Fibroblast of skin of right biceps (primary cell): Measurements from ENCODE around the gene IMPDH1.
"Not testable (repeated sequence)": the region's sequence is repeated elsewhere in the genome, so short reads cannot be mapped to it uniquely, and the experiment has no call there.

Source experiments
- DNase-seq: peaks from one replicate; pipeline ENCODE4 v3.0.0-alpha.2; 2013

Gene IMPDH1

DNA sequence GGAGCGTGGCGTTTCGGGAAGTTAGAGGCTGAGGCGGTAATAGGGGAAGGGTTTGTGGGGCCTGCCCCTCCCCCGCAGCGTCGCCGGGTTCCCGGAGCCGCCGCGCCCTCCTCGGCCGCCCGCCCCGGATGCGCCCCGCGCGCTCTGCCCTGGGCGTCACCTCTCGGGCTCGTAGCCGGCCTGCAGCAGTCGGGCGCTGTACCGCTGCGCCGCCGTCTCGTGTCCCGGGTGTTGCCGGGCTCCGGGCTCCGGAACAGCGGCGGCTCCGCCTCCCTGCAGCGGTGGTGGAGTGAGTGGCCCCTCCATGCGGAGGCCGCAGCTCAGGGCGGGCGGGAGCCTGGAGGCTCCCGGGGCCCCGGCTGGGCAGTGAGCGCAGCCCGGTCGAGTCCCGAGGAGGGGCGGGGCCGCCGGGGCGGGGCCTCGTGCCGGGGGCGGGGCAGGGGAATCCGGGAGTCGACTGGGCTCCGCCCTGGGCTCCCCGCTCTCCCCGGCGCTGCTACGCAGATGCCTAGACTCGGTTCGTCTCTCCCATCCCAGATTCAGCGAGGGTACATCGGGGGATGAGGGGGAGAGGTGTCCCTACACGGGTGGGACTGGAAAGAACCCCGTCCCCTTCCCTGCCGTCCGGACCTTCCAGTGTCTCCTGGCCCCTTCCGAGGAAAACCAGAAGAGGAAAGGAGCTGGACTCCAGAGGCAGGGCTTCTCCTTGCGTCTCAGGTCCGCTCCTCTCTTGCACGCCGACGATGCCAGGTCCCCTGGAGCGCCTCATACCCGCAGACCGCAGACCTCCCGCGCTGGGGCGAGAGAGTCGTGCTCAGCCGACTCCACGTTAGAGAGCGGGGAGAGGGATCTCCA, at the start of gene IMPDH1:
Gene IMPDH1 (minus strand): TSS at position 387 of the 855 bp plus-strand sequence. CDS start 81 bp downstream, at position 306.
- peak; percentile 88 for DNase-seq

DNA sequence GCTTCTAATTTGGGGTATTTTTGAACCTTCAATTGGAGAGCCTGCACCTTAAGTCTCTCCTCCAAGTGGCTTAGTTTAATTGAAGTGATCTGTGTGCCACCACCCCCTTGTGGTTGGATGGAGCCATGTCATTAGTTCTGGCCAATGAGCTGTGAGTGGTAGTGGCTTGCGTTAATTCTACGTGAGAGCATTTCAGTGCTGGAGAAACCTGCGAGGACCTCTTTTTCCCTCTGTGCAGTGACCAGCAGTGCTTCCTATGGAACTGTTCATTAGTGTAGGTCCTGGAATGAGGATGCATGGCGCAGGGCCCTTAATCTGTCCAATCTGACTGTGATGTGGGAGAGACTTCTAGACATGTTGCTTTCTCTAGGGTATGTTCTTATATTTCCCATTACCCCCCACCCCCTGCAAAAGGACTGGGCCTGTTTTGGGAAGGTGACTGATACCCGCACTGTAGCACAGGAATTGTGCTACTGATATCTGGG, 49.7 kb upstream of the IMPDH1 start:
- peak; percentile 70 for DNase-seq

DNA sequence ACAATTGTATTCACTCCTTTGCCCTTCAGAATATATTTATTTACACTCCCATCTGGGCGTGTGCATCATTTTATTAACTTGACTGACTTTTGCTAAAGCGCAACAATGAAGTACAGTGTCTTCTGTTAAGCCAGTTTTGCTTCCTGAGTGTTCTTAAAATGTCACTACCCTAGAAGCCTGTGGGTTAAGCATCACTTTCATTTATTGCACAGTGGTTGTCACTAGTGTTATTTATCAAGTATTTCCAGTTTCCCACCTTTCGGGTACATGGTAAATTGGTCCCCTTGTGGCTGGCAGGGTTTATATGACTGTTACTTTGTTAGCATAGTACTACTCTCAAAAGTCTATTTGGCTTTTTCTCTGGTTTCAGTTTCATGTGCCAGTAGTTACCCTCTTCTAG, 49.2 kb upstream of the IMPDH1 start:
- DNase-seq = no peak

DNA sequence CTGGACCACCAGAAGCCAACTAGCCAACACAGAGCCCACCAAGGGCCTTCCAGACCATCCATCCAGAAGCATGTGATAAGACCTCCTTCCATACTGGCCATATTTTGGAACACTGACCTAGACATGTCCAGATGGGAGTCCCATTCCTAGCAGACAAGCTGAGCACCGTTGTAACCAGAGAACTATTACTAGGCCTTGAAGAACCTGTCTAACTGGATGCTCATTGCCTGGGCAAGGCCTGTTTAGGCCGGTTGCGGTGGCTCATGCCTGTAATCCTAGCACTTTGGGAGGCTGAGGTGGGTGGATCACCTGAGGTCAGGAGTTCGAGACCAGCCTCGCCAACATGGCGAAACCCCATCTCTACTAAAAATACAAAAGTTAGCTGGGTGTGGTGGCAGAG, 47.6 kb upstream of the IMPDH1 start:
- DNase-seq = not testable (repeated sequence)

DNA sequence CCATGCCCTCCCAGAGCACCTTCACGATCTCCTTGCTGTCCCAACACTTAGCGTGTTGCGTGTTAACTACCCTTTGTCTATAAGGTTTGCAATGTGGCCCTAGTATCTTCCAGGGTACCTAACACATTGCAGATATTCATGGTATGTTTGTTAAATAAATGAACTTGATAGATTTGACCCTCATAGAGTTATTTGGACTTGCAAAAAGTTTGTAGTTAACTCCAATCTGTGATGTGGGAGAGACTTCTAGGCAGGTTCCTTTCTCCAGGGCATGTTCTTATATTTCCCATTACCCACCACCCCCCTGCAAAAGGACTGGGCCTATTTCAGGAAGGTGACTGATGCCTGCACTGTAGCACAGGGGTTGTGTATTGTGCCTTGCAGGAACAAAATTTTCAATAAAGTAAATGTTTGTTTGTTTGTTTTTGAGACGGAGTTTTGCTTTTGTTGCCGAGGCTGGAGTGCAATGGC, 46.5 kb upstream of the IMPDH1 start:
- DNase-seq = no peak

DNA sequence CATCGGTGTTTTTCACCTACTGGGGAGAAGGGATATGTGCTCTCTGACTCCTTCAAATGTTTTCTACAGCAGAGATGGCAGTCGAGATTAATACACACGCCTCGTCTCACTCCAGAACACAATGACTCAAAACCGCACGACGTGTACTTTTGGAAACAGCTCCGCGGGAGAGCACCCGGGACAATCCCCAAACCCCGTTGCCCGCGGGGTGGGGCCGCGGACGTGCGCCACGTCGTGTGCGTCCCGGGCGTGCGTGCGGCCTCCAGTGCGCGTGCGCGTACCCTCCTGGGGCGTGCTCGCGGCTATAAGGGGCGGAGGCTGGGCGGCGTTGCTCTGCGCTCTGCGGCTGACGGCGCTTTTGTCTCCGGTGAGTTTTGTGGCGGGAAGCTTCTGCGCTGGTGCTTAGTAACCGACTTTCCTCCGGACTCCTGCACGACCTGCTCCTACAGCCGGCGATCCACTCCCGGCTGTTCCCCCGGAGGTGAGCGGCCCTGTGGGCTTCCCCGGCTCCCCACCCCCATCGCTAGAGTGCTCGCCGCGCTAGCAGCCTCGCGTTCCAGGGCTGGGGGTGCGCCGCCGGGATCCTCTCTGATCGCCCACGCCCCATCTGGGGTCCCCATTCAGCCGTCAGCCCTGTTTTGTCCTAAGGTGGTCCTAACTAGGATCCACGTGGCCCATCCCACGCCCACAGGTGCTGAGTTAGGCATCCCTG, 45.9 kb upstream of the IMPDH1 start, which contains the start of gene HILPDA:
Gene HILPDA (plus strand): TSS at position 336 of the 712 bp plus-strand sequence. CDS start 1,391 bp downstream, outside the sequence.
- DNase-seq = peak; percentile 99

DNA sequence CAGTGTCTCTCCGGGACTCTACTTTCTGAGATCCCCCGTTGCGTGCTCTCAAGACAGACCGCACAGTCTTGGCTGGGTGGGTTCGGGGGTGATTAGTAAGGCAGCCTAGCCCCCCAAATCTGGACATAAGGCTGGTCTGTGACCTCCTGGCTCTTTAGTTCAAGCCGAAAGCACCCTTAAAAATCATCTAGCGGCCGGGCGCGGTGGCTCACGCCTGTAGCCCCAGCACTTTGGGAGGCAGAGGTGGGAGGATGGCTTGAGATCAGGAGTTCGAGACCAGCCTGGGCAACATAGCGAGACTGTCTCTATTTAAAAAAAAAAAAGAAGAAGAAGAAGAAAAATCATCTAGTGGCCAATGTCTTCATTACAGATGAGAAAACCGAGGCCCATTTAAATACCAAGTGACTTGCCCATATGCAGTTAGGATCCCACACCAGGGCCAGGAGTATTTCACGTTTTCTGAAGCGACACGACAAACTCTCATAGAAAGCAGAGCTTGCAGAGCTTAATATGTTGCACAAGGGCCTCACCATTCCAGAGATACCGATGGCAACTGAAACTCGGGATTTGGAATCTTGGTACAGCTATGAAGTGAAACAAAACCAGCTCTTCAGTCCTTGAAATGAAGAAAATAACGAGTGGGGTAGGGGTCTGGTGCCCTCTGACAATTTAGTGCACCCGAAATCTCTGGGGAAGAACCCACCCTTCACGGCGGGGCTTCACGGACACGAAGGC, 45.2 kb upstream of the IMPDH1 start:
- peak; percentile 58 for DNase-seq

DNA sequence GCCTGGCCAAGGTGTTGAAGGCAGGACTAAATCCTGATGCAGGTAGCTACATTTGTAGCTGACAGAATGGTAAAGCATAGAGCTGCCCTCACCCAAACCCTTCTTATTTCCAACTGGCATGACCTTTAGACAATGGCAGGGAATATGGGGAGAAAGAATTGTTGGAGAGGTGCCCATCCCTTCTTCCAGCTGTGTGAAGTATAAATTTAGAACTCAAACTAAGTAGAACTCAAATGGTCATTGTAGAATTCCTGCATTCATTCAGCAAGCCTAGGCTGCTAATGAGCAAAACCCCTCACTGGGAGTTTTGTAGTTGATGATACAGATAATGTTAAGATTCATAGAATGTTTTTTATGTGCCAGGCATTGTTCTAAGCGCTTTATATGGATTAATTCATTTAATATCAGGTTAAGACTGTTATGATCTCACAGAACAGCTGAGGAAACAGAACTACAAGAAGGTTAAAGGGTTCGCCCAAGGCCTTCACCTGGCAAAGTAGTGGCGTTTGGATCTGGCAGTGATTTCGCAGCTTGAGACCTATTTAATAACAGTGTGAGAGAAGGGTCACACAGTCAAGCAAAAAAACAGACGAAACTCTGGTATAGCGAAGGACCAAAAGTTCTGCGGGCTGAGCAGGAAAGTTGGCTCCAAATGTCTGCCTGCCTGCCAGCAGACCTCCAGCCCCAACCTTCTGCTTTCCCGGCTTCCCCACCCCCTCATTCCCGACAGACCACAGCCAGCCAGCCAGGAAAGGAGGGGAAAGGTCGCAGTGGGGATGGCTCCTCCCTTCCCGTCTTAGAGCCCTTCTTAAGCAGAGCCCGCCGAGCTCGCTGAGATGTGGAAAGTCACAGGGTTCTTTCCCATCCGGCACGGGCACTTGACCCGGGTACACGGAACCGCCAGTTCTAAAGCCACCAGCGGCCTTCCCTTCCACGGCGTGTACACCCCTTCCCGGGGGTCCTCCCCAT, 44.3 kb upstream of the IMPDH1 start:
- DNase-seq = peak; percentile 92

DNA sequence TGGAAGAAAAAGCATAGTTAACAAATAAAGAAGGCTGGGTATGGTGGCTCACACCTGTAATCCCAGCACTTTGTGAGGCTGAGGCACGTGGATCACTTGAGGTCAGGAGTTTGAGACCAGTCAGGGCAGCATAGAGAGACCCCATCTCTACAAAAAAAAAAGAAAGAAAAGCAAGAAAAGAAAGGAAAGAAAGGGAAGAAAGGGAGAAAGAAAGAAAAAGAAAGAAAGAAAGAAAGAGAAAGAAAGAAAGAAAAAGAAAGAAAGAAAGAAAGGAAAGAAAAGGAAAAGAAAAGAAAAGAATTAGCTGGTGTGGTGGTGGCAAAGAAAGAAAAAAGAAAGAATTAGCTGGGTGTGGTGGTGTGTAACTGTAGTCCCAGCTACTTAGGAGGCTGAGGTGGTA, 42.8 kb upstream of the IMPDH1 start:
- no peak for DNase-seq

DNA sequence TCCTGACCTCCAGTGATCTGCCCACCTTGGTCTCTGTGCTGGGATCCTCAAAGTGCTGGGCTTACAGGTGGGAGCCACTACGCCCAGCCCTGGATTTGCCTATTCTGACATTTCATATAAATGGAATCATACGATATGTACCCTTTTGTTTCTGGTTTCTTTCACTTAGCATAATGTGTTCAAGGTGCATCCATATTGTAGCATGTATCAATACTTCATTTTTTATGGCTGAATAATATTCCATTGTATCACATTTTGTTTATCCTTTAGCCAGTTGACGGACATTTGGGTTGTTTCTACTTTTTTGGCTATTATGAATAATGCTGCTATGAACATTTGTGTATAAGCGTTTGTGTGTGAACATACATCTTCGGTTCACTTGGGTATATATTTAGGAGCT, 41.1 kb upstream of the IMPDH1 start:
- no peak for DNase-seq

DNA sequence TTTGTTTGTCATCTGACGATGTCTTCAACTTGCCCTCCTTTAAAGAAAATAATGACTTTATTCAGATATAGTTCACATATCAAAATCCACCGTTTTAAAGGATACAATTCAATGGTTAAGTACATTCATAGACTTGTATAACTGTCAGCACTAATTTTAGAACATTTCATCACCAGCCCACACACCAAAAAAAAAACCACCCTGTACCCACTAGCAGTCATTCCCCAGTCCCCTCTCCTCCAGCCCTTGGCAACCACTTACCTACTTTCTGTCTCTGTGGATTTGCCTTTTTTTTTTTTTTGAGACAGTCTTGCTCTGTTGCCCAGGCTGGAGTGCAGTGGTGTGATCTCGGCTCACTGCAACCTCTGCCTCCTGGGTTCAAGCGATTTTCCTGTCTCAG, 40.6 kb upstream of the IMPDH1 start:
- no peak for DNase-seq

DNA sequence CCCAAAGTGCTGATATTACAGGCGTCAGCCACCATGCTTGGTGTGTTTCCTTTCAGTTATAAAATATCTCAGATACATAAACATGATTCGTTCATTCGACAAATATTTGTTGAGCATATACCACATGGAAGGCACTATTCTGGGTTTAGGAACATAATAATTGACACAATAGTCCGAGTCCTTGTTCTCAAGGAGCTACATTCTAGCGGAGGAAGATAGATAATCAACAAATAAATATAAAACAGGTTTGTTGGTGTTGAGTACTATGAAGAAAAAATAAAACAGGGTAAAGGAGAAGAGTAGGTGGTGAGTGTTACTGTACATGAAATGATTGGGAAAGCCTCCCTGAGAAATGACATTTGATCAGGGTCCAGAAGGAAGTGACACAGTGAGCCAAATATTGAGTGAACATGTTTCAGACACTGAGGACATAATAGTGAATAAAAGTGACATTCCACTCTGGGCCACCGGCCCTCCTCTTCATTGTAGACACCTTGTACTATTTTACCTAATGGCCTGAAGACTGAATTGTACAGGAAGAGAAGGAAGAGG, 39.0 kb upstream of the IMPDH1 start:
- DNase-seq = no peak

DNA sequence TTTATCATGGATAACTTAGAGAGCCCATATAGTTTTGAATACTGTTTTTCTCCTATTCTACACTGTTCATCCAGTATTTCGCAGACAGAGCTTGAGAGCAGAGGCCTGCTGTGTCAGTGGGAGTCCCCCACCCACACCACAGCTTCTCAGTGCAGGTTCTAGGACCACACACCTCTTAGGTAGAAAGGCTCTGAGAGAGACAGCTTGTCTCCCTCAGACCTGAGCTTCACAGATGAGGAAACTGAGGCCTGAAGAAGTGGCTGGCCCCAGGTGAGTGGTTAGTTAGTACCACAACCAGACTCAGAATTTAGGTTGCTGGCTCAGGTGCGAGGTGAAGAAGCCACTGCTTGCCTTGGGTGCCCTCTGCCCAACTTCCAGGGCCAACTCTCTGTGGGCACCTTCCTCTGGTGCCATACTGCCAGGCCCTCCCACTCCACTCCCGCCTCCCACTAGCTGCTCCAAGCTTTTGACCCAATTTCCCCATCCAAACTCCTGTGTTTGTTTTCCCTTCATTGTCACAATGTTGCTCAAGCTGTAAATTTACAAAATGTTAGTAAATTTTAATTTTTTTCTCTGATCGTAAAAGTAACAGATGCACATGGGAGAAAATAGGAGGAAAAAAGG, 38.3 kb upstream of the IMPDH1 start:
- no peak for DNase-seq

DNA sequence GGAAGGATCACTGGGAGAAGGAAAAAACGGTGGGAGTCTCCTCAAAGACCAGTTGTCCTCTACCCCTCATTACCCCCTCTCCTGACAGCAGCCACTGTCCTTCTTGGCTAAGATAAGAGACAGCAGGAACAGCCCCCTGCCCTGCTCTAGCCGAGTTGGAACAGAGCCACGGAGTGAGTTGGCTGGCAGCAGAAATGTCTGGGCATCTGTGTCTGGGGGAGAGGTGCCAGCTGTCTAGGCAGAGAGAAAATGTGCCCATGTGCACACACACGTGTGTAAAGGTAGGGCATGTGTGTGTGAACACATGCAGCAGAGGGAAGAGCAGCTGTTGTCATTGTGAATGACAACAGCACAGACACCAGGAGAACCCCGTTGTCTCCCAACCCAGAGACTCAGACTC, 36.5 kb upstream of the IMPDH1 start:
- no peak for DNase-seq

DNA sequence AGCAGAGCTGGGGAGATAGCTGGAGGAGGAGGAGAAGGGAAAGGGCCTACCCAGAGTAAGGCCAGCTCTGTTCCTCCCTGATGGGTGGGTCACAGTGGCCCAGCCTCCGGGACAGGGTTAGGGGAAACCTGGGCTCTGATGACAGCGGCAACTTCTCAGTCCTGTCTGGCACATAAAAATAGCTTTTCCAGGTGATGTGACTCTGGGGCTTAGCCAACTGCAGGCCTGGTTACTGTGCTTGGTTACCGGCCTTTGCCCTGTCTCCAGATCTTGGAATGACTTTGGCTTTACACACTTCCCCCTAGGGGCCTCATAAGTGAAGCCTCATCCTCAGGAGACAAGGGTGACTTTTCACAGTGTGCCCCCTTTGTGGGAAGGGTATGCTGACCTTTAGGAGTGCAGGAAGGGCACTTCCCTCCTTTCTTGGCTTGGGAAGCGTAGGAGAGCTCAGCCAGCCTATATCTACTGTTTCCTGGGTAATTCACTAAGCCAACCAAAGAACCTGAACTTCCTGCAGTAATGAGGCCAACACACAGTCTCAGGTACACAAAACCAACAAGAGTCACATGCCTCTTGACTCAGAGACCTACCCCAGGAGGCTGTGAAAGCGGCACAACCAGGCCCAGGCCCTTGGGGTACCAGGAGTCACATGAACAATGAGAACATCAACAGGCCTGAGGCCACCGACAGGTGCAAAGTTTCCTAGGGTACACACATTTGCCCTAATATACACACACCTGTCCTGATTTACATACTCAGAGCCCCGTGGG, 34.2 kb upstream of the IMPDH1 start:
- no peak for DNase-seq

DNA sequence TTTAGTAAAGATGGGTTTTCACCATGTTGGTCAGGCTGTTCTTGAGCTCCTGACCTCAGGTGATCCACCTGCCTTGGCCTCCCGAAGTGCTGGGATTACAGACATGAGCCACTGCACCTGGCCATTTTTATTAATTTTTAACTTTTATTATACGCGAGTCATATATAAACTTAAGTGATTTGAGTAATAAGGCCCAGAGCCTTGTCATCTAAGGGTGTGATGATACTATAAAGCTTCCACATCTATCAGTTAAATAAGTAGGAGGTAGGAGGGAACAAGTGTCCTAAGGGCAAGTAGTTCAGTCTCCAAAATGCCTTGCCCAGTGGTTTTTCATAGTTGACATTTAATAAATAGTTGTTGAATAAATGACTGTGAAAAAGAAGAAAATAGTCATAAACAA, 32.6 kb upstream of the IMPDH1 start:
- no peak for DNase-seq

DNA sequence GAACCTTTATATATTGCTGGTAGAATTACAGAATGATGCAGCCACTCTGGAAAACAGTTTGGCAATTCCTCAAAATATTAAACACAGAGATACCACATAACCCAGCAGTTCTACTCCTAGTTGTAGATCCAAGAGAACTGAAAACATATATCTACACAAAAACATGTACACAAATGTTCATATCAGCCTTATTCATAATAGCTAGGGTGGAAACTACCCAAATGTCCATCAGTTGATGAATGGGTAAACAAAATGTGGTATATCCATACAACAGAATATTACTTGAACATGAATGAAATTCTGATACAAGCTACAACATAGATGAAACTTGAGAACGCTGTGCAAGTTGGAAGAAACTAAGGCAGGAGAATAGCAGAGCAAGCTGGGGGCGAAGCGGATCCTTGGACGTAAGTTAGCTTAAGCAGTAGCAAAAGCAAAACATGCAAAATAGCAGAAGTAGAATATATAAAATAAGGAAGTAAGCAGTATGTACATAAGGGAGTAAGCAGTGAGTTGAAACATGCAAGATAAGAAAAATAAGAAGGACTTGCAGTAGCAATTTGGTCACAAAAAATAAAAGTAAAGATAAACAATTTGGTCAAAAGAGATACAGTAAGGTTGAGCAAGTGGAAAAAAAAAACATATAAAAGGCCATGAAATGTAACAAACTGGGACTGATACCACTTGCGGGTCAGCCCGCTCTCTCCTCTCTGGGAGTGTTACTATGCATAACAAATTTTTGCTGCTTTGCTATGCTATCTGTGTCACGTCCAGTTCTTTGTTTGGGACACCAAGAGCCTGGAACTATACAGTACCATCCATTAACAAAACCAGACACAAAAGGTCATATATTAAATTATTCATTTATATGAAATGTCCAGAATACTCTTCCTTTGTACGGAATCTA, 27.9 kb upstream of the IMPDH1 start:
- DNase-seq = no peak

DNA sequence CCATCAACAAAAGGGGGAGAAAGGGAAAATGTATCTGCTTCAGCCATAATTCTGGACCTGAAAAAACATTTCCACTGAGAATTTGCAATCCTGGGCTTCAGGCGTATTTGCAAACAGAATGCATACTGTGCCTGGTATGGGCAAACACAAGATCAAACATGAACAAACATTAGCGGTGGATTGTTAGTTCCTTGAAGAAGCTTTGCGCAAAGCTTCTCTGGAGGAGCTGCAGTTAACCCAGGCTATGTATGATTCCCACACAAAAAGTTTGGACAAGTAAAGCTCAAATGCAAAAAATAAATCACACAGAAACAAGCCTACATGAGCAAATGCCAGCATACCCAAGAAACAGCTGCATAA, 25.5 kb upstream of the IMPDH1 start:
- no peak for DNase-seq
